Measurements from ENCODE around the gene MLYCD.

GRCh38 chr16:83886199-83886971, 12.5 kb upstream of the MLYCD start:
- no peak for TF ChIP-seq CTCF (IDR thresholded peaks at IDR 0.05)
- no peak for TF ChIP-seq POLR2A (IDR thresholded peaks at IDR 0.05)

Measured in body of pancreas (tissue), 4 donors.